ENCODE measurements around the gene LY6G6C.
A peak's percentile ranks its signal among the peaks of the same experiment; 100 is the strongest.

The LY6G6C gene

DNA sequence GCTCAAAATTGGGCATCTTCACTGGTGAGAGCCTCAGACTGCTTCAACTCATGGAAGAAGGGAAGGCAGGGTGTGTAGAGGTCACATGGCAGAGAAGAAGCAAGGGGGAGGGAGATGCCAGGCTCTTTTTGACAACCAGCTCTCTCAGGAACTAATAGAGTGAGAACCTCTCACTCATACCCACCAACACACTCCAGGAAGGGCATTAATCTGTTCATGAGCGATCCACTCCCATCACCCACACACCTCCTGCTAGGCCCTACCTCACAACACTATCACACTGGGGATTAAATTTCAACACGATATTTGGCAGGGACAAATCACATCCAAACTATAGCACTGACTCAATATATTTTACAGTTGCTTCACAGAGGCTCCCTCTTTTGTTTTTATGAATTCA, 20.3 kb upstream of the LY6G6C start:
- DNase-seq (ENCODE audit: low read depth) = no peak

DNA sequence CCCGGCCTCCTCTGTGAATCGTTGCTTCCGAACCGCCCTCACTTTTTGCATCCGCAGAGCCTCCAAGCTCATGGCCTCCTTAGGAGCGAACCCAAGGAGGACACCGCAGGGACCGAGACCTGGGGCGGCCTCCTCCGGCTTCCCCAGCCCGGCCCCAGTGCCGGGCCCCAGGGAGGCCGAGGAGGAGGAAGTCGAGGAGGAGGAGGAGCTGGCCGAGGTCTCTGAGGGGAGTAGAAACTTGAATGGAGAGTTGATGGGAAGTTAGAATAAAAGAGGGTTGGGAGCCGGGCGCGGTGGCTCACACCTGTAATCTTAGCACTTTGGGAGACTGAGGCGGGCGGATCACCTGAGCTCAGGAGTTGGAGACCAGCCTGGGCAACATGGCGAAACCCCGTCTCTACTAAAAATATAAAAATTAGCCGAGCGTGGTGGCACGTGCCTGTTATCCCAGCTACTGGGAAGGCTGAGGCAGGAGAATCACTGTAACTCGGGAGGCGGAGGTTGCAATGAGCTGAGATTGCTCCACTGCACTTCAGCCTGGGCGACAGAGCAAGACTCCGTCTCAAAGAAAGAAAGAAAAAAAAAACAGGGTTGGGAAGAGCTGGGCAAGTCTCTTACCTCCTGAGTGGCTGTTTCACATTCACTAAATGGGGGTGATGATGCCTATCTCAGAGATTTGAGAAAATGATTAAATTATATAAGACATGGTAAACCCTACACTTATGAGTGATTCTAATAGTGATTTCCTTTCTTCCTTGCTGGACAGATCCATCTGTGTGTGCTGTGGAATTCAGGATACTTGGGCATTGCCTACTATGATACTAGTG, 19.1 kb upstream of the LY6G6C start:
- no peak for DNase-seq (ENCODE audit: low read depth)

GRCh38 chr6:31739639-31740396, 18.3 kb upstream of the LY6G6C start, which contains the start of gene MSH5:
Gene MSH5 (plus strand): TSS chr6:31740005. CDS start chr6:31740467, 462 bp downstream.
- DNase-seq (ENCODE audit: low read depth) = peak; percentile 99

DNA sequence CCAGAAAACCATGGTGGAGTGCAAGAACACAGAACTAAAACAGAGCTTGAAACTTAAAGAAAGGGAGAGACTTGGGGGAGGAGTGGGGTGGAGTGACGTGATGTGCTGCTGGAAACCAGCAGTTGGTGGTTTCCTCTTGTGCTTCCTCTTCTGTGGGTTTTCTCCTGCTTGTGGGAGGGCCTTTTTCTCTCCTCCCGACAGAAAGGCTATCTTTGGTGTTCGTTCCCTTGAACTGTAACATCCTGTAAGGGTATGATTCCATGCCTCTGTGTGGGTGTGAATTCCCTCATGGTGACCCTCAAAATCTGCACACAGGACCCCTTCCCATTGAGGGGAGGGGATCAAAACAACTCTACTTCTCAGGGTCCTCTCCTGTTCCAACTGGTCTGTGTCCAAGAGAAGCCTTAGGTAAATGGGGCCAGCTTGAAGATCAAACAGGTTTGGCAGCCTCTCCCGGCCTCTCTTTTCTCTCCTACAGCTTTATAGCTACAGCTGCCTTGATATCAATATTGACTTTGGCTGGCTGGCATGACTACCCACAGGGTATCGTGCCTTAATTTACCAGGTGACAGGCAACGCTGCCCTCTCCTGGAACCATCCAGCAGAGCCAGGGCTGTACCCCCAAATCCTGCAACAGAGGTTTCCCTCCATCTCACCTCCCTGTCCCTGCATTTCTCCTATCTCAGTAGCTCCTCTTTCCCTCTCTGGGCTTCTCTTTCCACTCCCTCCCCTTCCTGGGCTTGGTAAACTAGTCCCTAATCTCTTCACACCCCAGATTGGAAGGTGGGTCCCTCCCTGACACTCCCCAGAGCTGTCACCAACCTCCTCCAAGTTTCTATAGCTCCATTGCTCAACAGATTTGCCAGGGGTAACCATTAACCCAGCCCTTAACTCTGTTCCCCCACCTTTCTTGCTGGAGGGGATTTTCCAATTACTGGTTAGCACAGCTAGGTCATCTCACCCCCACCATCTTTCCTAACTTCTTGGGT, 16.7 kb upstream of the LY6G6C start:
- DNase-seq (ENCODE audit: low read depth) = peak; percentile 83

- peak; percentile 86 for DNase-seq (ENCODE audit: low read depth)
Measured at GRCh38 chr6:31737315-31737990, 15.9 kb upstream of the LY6G6C start.

GRCh38 chr6:31736768-31737314, 15.3 kb upstream of the LY6G6C start:
- DNase-seq (ENCODE audit: low read depth) = no peak

DNA sequence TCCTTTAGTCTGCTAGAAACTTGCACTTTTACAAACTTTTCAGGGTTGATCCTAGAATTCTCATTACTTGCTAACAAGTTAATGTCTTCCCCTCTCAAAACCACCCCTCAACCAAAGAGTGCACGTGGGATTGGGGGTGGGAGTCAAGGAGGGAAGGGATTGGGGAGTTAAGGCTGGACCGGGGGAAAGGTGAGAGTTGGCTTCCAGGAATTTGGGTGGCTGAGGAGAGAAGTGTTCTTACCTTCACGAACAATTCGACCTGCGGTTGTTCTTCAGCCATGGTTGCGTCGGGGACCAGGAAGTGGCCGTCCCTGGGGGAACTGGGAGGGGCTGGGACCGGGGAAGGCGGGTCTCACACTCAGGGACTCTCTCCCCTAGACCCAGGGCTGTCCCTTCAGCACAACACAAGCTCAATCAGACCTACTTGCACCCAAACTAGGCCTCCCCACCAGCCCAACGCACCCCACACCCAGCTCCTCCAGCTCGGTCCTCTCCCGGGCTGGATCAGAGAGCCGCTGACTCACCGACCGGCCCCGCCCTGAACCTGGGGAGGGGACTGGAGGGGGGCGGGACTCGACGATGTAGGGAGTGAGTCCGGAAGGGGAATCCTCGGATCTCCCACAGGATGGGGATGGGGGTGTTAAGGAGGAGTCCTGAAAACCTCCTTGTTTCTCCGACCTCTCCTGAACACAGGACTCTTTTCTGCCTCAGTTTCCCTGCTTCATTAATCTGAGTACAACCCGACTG, 14.6 kb upstream of the LY6G6C start, which contains the start of gene CLIC1:
CLIC1 (minus strand) TSS at position 510 of the 747 bp plus-strand sequence; CDS start at position 280, 230 bp downstream.
- peak; percentile 92 for DNase-seq (ENCODE audit: low read depth)

- DNase-seq (ENCODE audit: low read depth) = peak; percentile 82
Measured at GRCh38 chr6:31734821-31735406, 13.4 kb upstream of the LY6G6C start.

DNA sequence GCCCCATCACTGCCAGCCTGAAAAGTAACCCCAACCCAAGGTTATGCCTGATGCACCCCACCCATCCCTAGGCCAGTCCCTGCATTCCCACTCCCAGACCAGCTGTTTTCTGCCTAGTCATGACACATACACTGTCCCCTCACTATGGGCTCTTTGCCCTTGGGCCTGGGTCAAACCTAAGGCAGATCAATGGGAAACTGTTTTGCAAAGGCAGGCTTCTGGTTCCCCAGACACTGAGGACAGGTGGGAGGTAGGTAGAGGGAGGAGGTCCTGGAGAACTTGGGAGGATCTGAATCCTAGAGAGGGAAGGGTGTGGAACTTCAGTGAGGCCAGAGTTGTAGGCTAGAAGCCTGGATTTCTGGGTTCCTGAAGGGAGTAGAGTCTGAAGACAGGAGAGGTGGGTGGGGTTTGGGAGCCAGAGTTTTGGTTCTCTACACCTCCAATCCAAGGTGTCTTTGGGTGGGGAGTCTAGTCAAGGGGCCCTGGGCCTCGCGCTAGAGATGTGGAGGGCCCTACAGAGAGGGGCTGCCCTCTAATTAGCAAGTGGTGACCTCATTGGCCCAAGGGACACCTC, 12.8 kb upstream of the LY6G6C start:
- no peak for DNase-seq (ENCODE audit: low read depth)

- DNase-seq (ENCODE audit: low read depth) = no peak
Measured at GRCh38 chr6:31733734-31734133, 12.2 kb upstream of the LY6G6C start.

DNA sequence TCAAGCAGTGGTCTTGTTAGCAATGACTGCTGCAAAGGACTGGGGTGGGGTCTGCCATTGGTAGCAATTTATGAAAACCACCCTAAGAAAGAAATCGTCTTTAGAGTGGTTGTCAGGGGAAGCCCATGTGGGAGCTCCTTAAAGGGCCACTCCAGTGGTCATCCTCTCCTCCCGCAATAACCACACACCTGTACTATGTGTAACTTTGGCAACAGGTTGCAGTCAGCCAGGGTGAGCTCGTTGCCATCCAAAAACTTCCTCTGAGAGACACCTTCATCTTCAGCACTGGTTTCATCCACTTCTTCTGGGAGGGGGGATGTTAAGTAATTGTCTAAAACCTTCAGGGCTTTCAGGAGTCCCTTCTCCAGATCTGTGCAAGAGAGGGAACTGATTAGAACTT, 10.5 kb upstream of the LY6G6C start:
- DNase-seq (ENCODE audit: low read depth) = no peak

GRCh38 chr6:31730631-31731086, 9.1 kb upstream of the LY6G6C start:
- no peak for DNase-seq (ENCODE audit: low read depth)

DNA sequence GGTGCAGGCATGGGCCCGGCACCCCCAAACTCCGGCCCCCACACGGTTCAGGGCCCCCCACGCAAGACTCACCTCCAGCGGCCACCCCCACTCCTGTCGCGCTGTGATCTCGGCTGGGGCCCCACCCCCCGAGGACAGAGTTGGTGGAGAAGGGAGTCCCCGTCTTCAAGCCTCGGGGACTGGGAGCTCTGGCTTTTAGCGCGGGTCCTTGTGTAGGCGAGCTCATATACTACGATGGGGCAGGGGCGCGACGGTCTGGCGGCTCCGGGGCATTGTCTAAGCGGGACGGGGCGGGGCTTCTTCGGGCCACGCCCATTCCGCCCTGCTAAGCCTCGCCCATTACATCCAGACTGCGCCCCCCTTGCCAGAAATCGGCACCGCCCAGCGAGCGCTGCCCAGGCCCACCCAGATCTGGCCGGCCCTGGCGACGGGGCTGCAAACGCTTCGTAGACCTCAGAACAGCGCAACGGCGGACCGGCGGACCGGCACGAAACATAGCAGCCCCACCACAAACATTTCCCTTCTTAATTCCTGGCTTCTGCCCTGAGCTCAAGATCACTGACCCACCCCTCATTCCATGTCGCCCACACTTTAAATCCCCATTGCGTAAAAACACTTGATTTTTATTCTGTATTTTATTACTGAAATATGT, 8.6 kb upstream of the LY6G6C start:
- no peak for DNase-seq (ENCODE audit: low read depth)

- no peak for DNase-seq (ENCODE audit: low read depth)
Measured at GRCh38 chr6:31729515-31729978, 8.0 kb upstream of the LY6G6C start.

GRCh38 chr6:31728767-31729514, 7.4 kb upstream of the LY6G6C start, which contains the start of gene DDAH2:
Gene DDAH2 (minus strand): TSS chr6:31729299. CDS start chr6:31729161, 138 bp downstream.
- DNase-seq (ENCODE audit: low read depth) = no peak

DNA sequence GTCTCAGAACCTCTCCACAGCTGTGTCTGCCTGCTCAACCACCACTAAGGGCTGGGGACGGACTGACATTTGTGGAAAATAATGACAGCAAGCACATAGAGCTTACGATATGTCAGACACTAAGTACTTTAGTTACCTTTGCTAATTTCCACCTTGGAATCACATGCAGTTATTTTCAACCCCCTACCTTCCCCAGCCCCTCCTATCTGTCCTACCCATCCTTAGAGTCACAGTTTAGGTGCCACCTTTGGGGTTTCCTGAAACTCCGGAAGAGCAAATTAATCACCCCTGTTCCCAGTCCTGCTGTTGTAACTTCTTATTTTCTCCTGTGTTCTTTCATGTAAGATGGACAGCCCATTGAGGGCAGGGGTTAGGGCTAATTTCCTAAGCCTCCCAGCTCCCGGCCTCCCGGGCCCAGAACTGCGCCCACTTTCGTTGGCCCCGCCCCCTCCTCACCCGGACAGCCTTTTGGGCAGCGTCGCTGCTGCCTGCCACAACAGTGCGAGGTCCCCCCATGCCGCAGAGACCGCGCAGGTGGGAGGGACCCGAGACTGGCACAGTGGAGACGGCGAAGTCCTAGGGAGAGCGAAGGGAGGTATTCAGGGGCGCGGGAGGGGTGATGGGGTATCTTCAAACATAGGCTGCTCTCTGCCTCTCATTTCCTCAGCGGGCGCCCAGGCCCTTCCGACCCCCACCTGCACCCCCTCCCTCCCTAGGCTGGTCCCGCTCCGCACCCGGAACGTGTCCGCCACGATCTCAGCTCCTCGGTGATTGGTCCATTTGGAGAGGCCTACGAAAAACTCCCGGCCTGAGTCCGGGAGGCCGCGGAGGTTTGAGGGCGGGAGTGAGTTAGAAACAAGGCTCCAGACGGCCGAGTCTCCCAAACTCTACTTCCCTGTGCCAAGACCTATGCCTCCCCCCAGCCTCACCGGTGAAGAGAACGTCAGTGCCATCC, 6.4 kb upstream of the LY6G6C start:
- DNase-seq (ENCODE audit: low read depth) = no peak
